ENCODE data around the gene BMPR1A.

GRCh38 chr10:86936661-86937501 is 180.5 kb downstream of the BMPR1A start:
- TF ChIP-seq, protein P1, sequence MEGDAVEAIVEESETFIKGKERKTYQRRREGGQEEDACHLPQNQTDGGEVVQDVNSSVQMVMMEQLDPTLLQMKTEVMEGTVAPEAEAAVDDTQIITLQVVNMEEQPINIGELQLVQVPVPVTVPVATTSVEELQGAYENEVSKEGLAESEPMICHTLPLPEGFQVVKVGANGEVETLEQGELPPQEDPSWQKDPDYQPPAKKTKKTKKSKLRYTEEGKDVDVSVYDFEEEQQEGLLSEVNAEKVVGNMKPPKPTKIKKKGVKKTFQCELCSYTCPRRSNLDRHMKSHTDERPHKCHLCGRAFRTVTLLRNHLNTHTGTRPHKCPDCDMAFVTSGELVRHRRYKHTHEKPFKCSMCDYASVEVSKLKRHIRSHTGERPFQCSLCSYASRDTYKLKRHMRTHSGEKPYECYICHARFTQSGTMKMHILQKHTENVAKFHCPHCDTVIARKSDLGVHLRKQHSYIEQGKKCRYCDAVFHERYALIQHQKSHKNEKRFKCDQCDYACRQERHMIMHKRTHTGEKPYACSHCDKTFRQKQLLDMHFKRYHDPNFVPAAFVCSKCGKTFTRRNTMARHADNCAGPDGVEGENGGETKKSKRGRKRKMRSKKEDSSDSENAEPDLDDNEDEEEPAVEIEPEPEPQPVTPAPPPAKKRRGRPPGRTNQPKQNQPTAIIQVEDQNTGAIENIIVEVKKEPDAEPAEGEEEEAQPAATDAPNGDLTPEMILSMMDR (conservative IDR thresholded peaks at IDR 0.05), result no peak
- no peak for TF ChIP-seq ZFX (IDR thresholded peaks at IDR 0.05)

Data from C4-2B (cell line).